Muscle layer of colon (tissue), 2 donors: ENCODE results near the gene KLC4.
A peak's percentile ranks its signal among the peaks of the same experiment; 100 is the strongest.

ENCODE experiments used
- H3K27ac ChIP-seq: one replicate; pipeline ENCODE4 v1.7.0; 2013; ENCODE audit warnings: low read depth, mild to moderate bottlenecking, low read length, moderate library complexity
- H3K27me3 ChIP-seq, 2 donors: one replicate each; pipeline ENCODE4 v1.7.0; 2013; ENCODE audit warnings: low read length in 2 of 2, mild to moderate bottlenecking in 2 of 2; ENCODE audit not compliant: insufficient read depth in 2 of 2, control insufficient read depth in 1 of 2
- H3K36me3 ChIP-seq: one replicate; pipeline ENCODE4 v1.7.0; 2013; ENCODE audit warnings: mild to moderate bottlenecking, low read length; ENCODE audit not compliant: insufficient read depth
- H3K4me1 ChIP-seq: one replicate; pipeline ENCODE4 v1.7.0; 2013; ENCODE audit warnings: mild to moderate bottlenecking, low read length; ENCODE audit not compliant: insufficient read depth
- H3K4me3 ChIP-seq, 2 donors: one replicate each; pipeline ENCODE4 v1.7.0; 2013; ENCODE audit warnings: low read length in 2 of 2, low read depth in 1 of 2, mild to moderate bottlenecking in 1 of 2, moderate library complexity in 1 of 2
- H3K9ac ChIP-seq: one replicate; pipeline ENCODE4 v1.7.0; 2013; ENCODE audit warnings: low read length
- H3K9me3 ChIP-seq: one replicate; pipeline ENCODE4 v1.7.0; 2013; ENCODE audit warnings: mild to moderate bottlenecking, low read length
- donor health status: abdominal sarcoma.
- donor health status: Adenocarcinoma of cecum.

KLC4 gene

GRCh38 chr6:43054206-43054943, 5.1 kb upstream of the KLC4 start:
- H3K4me1 ChIP-seq, result peaks cover 31% of the 10 kb centered on the region
- peaks cover 27% of the 10 kb centered on the region for H3K36me3 ChIP-seq
- H3K4me3 ChIP-seq, result peak overlapping the region; percentile 23 to 71

GRCh38 chr6:43055966-43056365, 3.5 kb upstream of the KLC4 start:
- Histone ChIP-seq H3K36me3 (peaks cover 19% of the 10 kb centered on the region), H3K27ac (no peak overlapping the region), H3K9me3 (no peaks in the 10 kb centered on the region), H3K27me3 (no peaks in the 10 kb centered on the region), H3K9ac (no peak overlapping the region), H3K4me1 (peaks cover 41% of the 10 kb centered on the region), H3K4me3 (no peak overlapping the region)

More at GRCh38 chr6:43054206-43054943, 5.1 kb upstream of the KLC4 start:
- Histone ChIP-seq H3K9ac (peak overlapping the region; percentile 24), H3K9me3 (no peaks in the 10 kb centered on the region), H3K27me3 (no peaks in the 10 kb centered on the region), H3K27ac (peak overlapping the region; percentile 97)

GRCh38 chr6:43058531-43058930, 900 bp upstream of the KLC4 start:
- H3K9me3 ChIP-seq, result no peaks in the 10 kb centered on the region
- peaks cover 19% of the 10 kb centered on the region for H3K36me3 ChIP-seq
- peak overlapping the region; percentile 93 for H3K27ac ChIP-seq
- H3K4me3 ChIP-seq, result peak overlapping the region; percentile 83 to 97
- peak overlapping the region; percentile 82 for H3K9ac ChIP-seq
- H3K4me1 ChIP-seq, result peaks cover 32% of the 10 kb centered on the region
- H3K27me3 ChIP-seq, result no peaks in the 10 kb centered on the region

GRCh38 chr6:43060034-43060754, 763 bp downstream of the KLC4 start:
- Histone ChIP-seq H3K9me3 (no peaks in the 10 kb centered on the region), H3K9ac (peak overlapping the region; percentile 82), H3K4me3 (peak overlapping the region; percentile 66 to 97), H3K4me1 (peaks cover 24% of the 10 kb centered on the region), H3K27ac (peak overlapping the region; percentile 83), H3K27me3 (no peaks in the 10 kb centered on the region), H3K36me3 (peaks cover 21% of the 10 kb centered on the region)

GRCh38 chr6:43060755-43061633, 1.6 kb downstream of the KLC4 start:
- H3K36me3 ChIP-seq, result peaks cover 21% of the 10 kb centered on the region
- H3K4me1 ChIP-seq, result peaks cover 24% of the 10 kb centered on the region
- H3K27me3 ChIP-seq, result no peaks in the 10 kb centered on the region
- peak overlapping the region in 1 of 2 donors; percentile 97 for H3K4me3 ChIP-seq
- H3K27ac ChIP-seq, result no peak overlapping the region
- H3K9ac ChIP-seq, result no peak overlapping the region
- no peaks in the 10 kb centered on the region for H3K9me3 ChIP-seq

DNA sequence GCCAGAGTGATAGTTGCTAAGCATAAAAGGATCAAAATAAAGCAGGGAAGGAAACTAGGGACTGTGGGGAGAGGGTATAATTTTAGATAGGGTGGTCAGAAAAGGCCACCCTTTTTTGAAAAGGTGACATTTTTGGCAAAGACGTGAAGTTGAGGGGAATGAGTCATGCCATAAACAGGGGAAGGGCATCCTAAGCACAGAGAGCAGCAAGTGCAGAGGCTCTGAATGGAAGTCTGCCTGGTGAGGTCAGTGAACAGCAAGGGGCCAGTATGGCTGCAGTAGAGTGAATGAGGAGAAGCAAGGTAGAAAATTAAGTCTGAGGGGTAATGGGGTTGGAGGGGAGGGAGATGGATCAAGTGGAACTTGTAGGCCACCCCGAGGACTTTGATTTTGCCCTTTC, 2.4 kb downstream of the KLC4 start:
- Histone ChIP-seq H3K36me3 (peaks cover 30% of the 10 kb centered on the region), H3K9me3 (no peaks in the 10 kb centered on the region), H3K27me3 (no peaks in the 10 kb centered on the region), H3K9ac (no peak overlapping the region), H3K4me3 (no peak overlapping the region), H3K4me1 (peaks cover 24% of the 10 kb centered on the region), H3K27ac (no peak overlapping the region)

GRCh38 chr6:43062818-43063217, 3.4 kb downstream of the KLC4 start:
- Histone ChIP-seq H3K27me3 (no peaks in the 10 kb centered on the region), H3K27ac (no peak overlapping the region), H3K4me3 (no peak overlapping the region), H3K4me1 (peaks cover 23% of the 10 kb centered on the region), H3K9me3 (no peaks in the 10 kb centered on the region), H3K36me3 (peaks cover 28% of the 10 kb centered on the region), H3K9ac (no peak overlapping the region)

DNA sequence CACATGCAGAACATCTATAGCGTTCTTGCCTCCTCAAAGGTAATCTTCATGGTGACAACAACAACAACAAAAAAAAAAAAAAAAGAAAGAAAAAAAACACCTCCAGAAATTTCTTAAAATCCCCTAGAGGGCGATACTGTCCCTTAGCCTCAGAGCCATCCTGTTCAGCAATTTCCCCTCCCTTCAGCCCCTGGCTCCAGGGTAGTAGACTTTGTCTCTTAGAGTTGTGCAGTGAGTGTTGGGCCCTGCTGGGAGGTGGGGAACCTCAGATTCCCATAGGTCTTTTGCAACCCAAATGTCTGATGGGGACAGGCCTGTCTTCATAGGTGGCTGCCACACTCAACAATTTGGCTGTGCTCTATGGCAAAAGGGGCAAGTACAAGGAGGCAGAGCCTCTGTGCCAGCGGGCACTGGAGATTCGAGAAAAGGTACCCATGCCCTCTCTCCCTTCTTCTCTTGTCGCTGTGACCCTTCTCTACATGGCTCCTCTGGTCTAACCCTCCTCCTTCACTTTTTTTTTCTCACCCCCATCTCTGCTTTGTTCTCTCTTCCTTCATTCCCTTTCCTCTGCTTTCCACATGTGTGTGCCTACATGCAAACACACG, 10.7 kb downstream of the KLC4 start:
- Histone ChIP-seq H3K4me3 (no peak overlapping the region), H3K27me3 (no peaks in the 10 kb centered on the region), H3K36me3 (peaks cover 47% of the 10 kb centered on the region), H3K27ac (no peak overlapping the region), H3K4me1 (no peaks in the 10 kb centered on the region), H3K9ac (no peak overlapping the region), H3K9me3 (no peaks in the 10 kb centered on the region)

- H3K36me3 ChIP-seq, result peaks cover 28% of the 10 kb centered on the region
- peaks cover 10 to 14% of the 10 kb centered on the region in 2 donors for H3K27me3 ChIP-seq
- H3K27ac ChIP-seq, result no peak overlapping the region
- H3K9ac ChIP-seq, result no peak overlapping the region
- no peaks in the 10 kb centered on the region for H3K9me3 ChIP-seq
- H3K4me1 ChIP-seq, result peaks cover 6% of the 10 kb centered on the region
- H3K4me3 ChIP-seq, result no peak overlapping the region
Measured at GRCh38 chr6:43074847-43075669, 15.6 kb downstream of the KLC4 start.

- H3K27ac ChIP-seq, result no peak within 1 kb of the TSS
- peak within 1 kb of the TSS; percentile 53 to 55 for H3K4me3 ChIP-seq
- peaks cover 20% of the 10 kb centered on the region for H3K36me3 ChIP-seq
- peaks cover 10 to 14% of the 10 kb centered on the region in 2 donors for H3K27me3 ChIP-seq
- H3K4me1 ChIP-seq, result peaks cover 6% of the 10 kb centered on the region
- H3K9ac ChIP-seq, result peak within 1 kb of the TSS; percentile 9
- H3K9me3 ChIP-seq, result no peaks in the 10 kb centered on the region
Measured at GRCh38 chr6:43075670-43076463, 16.4 kb downstream of the KLC4 start, which contains the start of gene PTK7. Gene PTK7, plus strand, starts transcription at chr6:43076314. Its CDS starts 175 bp downstream, at chr6:43076489.
